Measurements from ENCODE around the gene PXYLP1. TPM values are rescaled to one million over a fixed set of nuclear protein-coding genes. Genes with fewer than 3 reads are reported as not detected.

Gene PXYLP1
- total RNA-seq, 2 experiments from 2014 or later = 21.2 to 22.6 TPM

DNA sequence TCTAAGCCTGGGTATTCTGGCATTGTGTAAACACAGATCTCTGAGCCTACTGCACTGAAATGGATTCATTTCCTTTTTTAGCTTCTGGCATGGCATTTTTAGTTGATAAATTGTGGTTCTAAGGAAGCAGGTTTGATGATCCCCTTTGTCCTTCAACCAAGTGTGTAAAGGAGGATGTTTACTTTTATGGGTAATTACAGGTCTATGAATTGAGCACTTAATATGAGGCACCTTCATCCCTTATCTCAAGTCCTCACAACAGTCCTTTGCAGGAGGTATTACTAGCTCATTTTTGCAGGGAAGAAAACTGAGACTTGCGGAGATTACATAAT, 105.9 kb downstream of the PXYLP1 start:
- H3K4me1 ChIP-seq (ENCODE audit: insufficient read depth, low read length) = no peaks in the 10 kb centered on the region
- H3K36me3 ChIP-seq (ENCODE audit: insufficient read depth, low read length) = no peaks in the 10 kb centered on the region
- no peaks in the 10 kb centered on the region for H3K9me3 ChIP-seq (ENCODE audit: control insufficient read depth in 1 of 2, insufficient read depth in 1 of 2, low read length in 2 of 2)
- Mint-ChIP-seq H3K27me3 (no peaks in the 10 kb centered on the region), H3K4me3 (no peak overlapping the region), H3K9me3 (no peaks in the 10 kb centered on the region), H3K36me3 (ENCODE audit: low read depth) (no peaks in the 10 kb centered on the region), H3K4me1 (ENCODE audit: low read depth) (no peaks in the 10 kb centered on the region), H3K27ac (no peak overlapping the region)
- ChIA-PET CTCF (interaction anchor here (1.4 to 2.0 kb wide), 3 partner anchors 23 to 115 kb away, joined by 3 to 5 read pairs (median 4); no protein-coding TSS in a partner anchor), POLR2A (no interaction called here)
- TF ChIP-seq, protein P1, sequence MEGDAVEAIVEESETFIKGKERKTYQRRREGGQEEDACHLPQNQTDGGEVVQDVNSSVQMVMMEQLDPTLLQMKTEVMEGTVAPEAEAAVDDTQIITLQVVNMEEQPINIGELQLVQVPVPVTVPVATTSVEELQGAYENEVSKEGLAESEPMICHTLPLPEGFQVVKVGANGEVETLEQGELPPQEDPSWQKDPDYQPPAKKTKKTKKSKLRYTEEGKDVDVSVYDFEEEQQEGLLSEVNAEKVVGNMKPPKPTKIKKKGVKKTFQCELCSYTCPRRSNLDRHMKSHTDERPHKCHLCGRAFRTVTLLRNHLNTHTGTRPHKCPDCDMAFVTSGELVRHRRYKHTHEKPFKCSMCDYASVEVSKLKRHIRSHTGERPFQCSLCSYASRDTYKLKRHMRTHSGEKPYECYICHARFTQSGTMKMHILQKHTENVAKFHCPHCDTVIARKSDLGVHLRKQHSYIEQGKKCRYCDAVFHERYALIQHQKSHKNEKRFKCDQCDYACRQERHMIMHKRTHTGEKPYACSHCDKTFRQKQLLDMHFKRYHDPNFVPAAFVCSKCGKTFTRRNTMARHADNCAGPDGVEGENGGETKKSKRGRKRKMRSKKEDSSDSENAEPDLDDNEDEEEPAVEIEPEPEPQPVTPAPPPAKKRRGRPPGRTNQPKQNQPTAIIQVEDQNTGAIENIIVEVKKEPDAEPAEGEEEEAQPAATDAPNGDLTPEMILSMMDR (IDR thresholded peaks at IDR 0.05) = no peak
- no peaks in the 10 kb centered on the region for H3K27me3 ChIP-seq (ENCODE audit: control insufficient read depth in 1 of 2, insufficient read depth in 2 of 2, low read length in 2 of 2)
- ATAC-seq (ENCODE audit: poor library complexity) (no peak), DNase-seq (no peak)
- H3K27ac ChIP-seq (ENCODE audit: low read depth in 1 of 2, low read length in 2 of 2) = no peak overlapping the region
- no peak overlapping the region for H3K4me3 ChIP-seq (ENCODE audit: low read length)
- intact Hi-C loops (cut with DNase I, micrococcal nuclease) = no loop called here

DNA sequence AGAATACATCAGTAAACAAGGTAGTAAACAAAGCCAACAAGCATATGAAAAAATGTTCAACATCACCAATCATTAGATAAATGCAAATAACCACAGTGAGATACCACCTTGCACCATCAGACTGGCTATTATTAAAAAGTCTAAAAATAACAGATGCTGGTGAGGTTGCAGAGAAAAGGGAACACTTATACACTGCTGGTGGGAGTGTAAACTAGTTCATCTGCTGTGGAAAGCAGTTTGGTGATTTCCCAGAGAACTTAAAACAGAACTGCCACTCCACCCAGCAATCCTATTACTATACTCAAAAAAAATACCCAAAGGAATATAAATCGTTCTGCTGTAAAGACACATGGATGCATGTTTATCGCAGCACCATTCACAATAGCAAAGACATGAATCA, 106.4 kb downstream of the PXYLP1 start:
- ChIA-PET CTCF (interaction anchor here (1.4 to 1.6 kb wide), 2 partner anchors 27 to 114 kb away, joined by 3 to 5 read pairs; no protein-coding TSS in a partner anchor), POLR2A (no interaction called here)
- Histone ChIP-seq H3K4me3 (ENCODE audit: low read length) (no peak overlapping the region), H3K4me1 (ENCODE audit: insufficient read depth, low read length) (no peaks in the 10 kb centered on the region), H3K27me3 (ENCODE audit: control insufficient read depth in 1 of 2, insufficient read depth in 2 of 2, low read length in 2 of 2) (no peaks in the 10 kb centered on the region), H3K27ac (ENCODE audit: low read depth in 1 of 2, low read length in 2 of 2) (no peak overlapping the region), H3K9me3 (ENCODE audit: control insufficient read depth in 1 of 2, insufficient read depth in 1 of 2, low read length in 2 of 2) (no peaks in the 10 kb centered on the region), H3K36me3 (ENCODE audit: insufficient read depth, low read length) (no peaks in the 10 kb centered on the region)
- DNase-seq (no peak), ATAC-seq (ENCODE audit: poor library complexity) (no peak)
- Mint-ChIP-seq H3K4me1 (ENCODE audit: low read depth) (no peaks in the 10 kb centered on the region), H3K27ac (no peak overlapping the region), H3K36me3 (ENCODE audit: low read depth) (no peaks in the 10 kb centered on the region), H3K27me3 (no peaks in the 10 kb centered on the region), H3K9me3 (no peaks in the 10 kb centered on the region), H3K4me3 (no peak overlapping the region)
- intact Hi-C loops (cut with DNase I, micrococcal nuclease) = no loop called here
- TF ChIP-seq, protein P1 (IDR thresholded peaks at IDR 0.05) = no peak

DNA sequence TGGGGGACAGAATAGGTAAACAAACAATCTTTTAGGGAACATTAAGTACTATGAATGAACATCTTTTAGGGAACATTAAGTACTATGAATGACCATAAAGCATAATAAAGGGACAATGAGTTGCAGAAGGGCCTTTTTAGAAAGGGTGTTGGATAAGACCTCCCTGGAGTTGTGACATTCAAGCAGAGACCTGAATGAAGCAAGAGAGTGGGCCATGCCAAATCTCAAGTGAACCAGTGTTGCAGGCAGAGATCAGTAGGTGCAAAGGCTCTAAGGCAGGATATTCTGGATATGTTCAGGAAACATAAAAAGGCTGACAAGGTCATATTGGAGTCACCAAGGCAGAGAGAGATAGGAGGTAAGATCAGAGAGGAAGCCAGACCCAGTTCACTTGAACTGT, 107.3 kb downstream of the PXYLP1 start:
- Histone ChIP-seq H3K9me3 (ENCODE audit: control insufficient read depth in 1 of 2, insufficient read depth in 1 of 2, low read length in 2 of 2) (no peaks in the 10 kb centered on the region), H3K4me3 (ENCODE audit: low read length) (no peak overlapping the region), H3K36me3 (ENCODE audit: insufficient read depth, low read length) (no peaks in the 10 kb centered on the region), H3K4me1 (ENCODE audit: insufficient read depth, low read length) (no peaks in the 10 kb centered on the region), H3K27me3 (ENCODE audit: control insufficient read depth in 1 of 2, insufficient read depth in 2 of 2, low read length in 2 of 2) (no peaks in the 10 kb centered on the region), H3K27ac (ENCODE audit: low read depth in 1 of 2, low read length in 2 of 2) (no peak overlapping the region)
- H3K27ac Mint-ChIP-seq = no peak overlapping the region
- H3K4me3 Mint-ChIP-seq = no peak overlapping the region
- ATAC-seq (ENCODE audit: poor library complexity) (no peak), DNase-seq (no peak)
- H3K4me1 Mint-ChIP-seq (ENCODE audit: low read depth) = no peaks in the 10 kb centered on the region
- H3K9me3 Mint-ChIP-seq = no peaks in the 10 kb centered on the region
- POLR2A ChIA-PET = no interaction called here
- CTCF ChIA-PET = no interaction called here
- H3K27me3 Mint-ChIP-seq = no peaks in the 10 kb centered on the region
- intact Hi-C loops (cut with DNase I, micrococcal nuclease) = no loop called here
- TF ChIP-seq, protein P1 (IDR thresholded peaks at IDR 0.05) = no peak
- H3K36me3 Mint-ChIP-seq (ENCODE audit: low read depth) = no peaks in the 10 kb centered on the region
